ENCODE measurements around the gene FBXL19. TPM values are rescaled to one million over a fixed set of nuclear protein-coding genes. Genes with fewer than 3 reads are reported as not detected.

The FBXL19 gene
- total and polyA plus RNA-seq, 2 of the 13 experiments (the other 11 are each of a cell fraction or from before 2014, with no cell fraction given), result 6.0 to 13.7 TPM

- TF ChIP-seq SIN3B (IDR thresholded peaks at IDR 0.05; ENCODE audit: low read length) (0 out of 2 replicates have a peak, but pooled peaks have one; percentile 46), RBAK (CRISPR knock-in tag; IDR thresholded peaks at IDR 0.05) (no peak), EP300 (IDR thresholded peaks at IDR 0.05; ENCODE audit: low read depth in 2 of 2, low read length in 2 of 2) (peak; percentile 22 to 48; a peak in 2 of 4 replicates), EP300 (CRISPR knock-in tag; IDR thresholded peaks at IDR 0.05; ENCODE audit: borderline replicate concordance) (no peak), ZNF562 (CRISPR knock-in tag; IDR thresholded peaks at IDR 0.05; ENCODE audit: borderline replicate concordance) (no peak), THRA (CRISPR knock-in tag; IDR thresholded peaks at IDR 0.05; ENCODE audit: borderline replicate concordance) (peak; percentile 28; the same call in 1 of the 2 replicates), SPEN (CRISPR knock-in tag; IDR thresholded peaks at IDR 0.05; ENCODE audit: low read depth) (peak; percentile 61), PBX2 (CRISPR knock-in tag; IDR thresholded peaks at IDR 0.05) (peak; percentile 74), ZNF263 (CRISPR knock-in tag; IDR thresholded peaks at IDR 0.05) (peak; percentile 44; the same call in 1 of the 2 replicates), TBX3 (IDR thresholded peaks at IDR 0.05; ENCODE audit: borderline replicate concordance) (no peak), GATAD1 (CRISPR knock-in tag; IDR thresholded peaks at IDR 0.05) (peak; percentile 87), KMT2B (CRISPR knock-in tag; IDR thresholded peaks at IDR 0.05) (0 out of 2 replicates have a peak, but pooled peaks have one; percentile 3), ZNF850 (CRISPR knock-in tag; conservative IDR thresholded peaks at IDR 0.05) (peak; percentile 71; the same call in 1 of the 2 replicates), FOXC1 (CRISPR knock-in tag; IDR thresholded peaks at IDR 0.05; ENCODE audit: borderline replicate concordance) (no peak; the same call in 1 of the 2 replicates), MNT (IDR thresholded peaks at IDR 0.05) (0 out of 2 replicates have a peak, but pooled peaks have one; percentile 12), ZNF841 (CRISPR knock-in tag; IDR thresholded peaks at IDR 0.05; ENCODE audit: borderline replicate concordance) (no peak), ZNF761 (CRISPR knock-in tag; conservative IDR thresholded peaks at IDR 0.05) (no peak), PCBP1 (IDR thresholded peaks at IDR 0.05; ENCODE audit: borderline replicate concordance, low read depth, low read length) (peak; percentile 98), MXI1 (IDR thresholded peaks at IDR 0.05; ENCODE audit: borderline replicate concordance, low read depth, low read length) (peak; percentile 85; the same call in 2 of the 3 replicates), HOXA9 (CRISPR knock-in tag; IDR thresholded peaks at IDR 0.05; ENCODE audit: borderline replicate concordance) (no peak), MAZ (IDR thresholded peaks at IDR 0.05; ENCODE audit: borderline replicate concordance, low read depth, low read length) (peak; percentile 78; the same call in 1 of the 2 replicates), MAZ (CRISPR knock-in tag; IDR thresholded peaks at IDR 0.05; ENCODE audit: low read depth) (peak; percentile 87), ZNF574 (CRISPR knock-in tag; IDR thresholded peaks at IDR 0.05) (peak; percentile 96), PPARG (CRISPR knock-in tag; conservative IDR thresholded peaks at IDR 0.05) (peak; percentile 9; the same call in 1 of the 2 replicates)
These were observed 882 bp upstream of the FBXL19 start (continued) for GRCh38 chr16:30922420-30922959.

All from HepG2 (cell line).